Ureter (tissue), 1 donor: ENCODE results near the gene FKTN. TPM values are rescaled to one million over a fixed set of nuclear protein-coding genes. Genes with fewer than 3 reads are reported as not detected.

Experiments
- DNase-seq: peaks from one replicate; pipeline ENCODE4 v3.0.0-alpha.2; 2020; ENCODE audit warnings: low spot score
- total RNA-seq: library from RNA; stranded (reverse); gene quantifications from one replicate; pipeline ENCODE4 v1.2.4, GENCODE V29; 2023
- donor health status: DM: yes; HTN: yes; CAD: no.

FKTN gene
- total RNA-seq, 1 donor from 2014 or later, result 33.7 TPM

GRCh38 chr9:105632807-105633206, 74.9 kb downstream of the FKTN start:
- no peak for DNase-seq

- no peak for DNase-seq
These were observed 75.5 kb downstream of the FKTN start for GRCh38 chr9:105633411-105633810.

- no peak for DNase-seq
These were observed 78.4 kb downstream of the FKTN start for GRCh38 chr9:105636331-105636730.

- no peak for DNase-seq
These were observed 80.0 kb downstream of the FKTN start for GRCh38 chr9:105637787-105638395.

- DNase-seq, result no peak
These were observed 82.0 kb downstream of the FKTN start for GRCh38 chr9:105639936-105640335.

GRCh38 chr9:105643795-105644194, 85.9 kb downstream of the FKTN start:
- DNase-seq, result no peak

GRCh38 chr9:105646879-105647594, 89.1 kb downstream of the FKTN start:
- no peak for DNase-seq

- DNase-seq, result no peak
These were observed 89.8 kb downstream of the FKTN start for GRCh38 chr9:105647595-105648349.

- DNase-seq, result no peak
These were observed 93.9 kb downstream of the FKTN start for GRCh38 chr9:105651806-105652205.

- no peak for DNase-seq
These were observed 98.4 kb downstream of the FKTN start for GRCh38 chr9:105656131-105656921.

GRCh38 chr9:105658351-105658750, 100.4 kb downstream of the FKTN start:
- DNase-seq, result no peak

- no peak for DNase-seq
These were observed 103.1 kb downstream of the FKTN start for GRCh38 chr9:105661011-105661410.

- DNase-seq, result no peak
These were observed 104.5 kb downstream of the FKTN start, which contains the start of gene TAL2 for GRCh38 chr9:105662184-105663104. Gene TAL2 (plus strand): TSS chr9:105662457. CDS start chr9:105662497, 40 bp downstream.

GRCh38 chr9:105663914-105664313, 106.0 kb downstream of the FKTN start:
- no peak for DNase-seq

GRCh38 chr9:105667867-105668266, 109.9 kb downstream of the FKTN start:
- no peak for DNase-seq

- no peak for DNase-seq
These were observed 112.4 kb downstream of the FKTN start for GRCh38 chr9:105670315-105670714.

- DNase-seq, result no peak
These were observed 112.8 kb downstream of the FKTN start for GRCh38 chr9:105670775-105671174.

GRCh38 chr9:105672711-105673234, 114.8 kb downstream of the FKTN start:
- no peak for DNase-seq

GRCh38 chr9:105673850-105674387, 116.0 kb downstream of the FKTN start:
- no peak for DNase-seq

GRCh38 chr9:105676351-105676923, 118.5 kb downstream of the FKTN start:
- no peak for DNase-seq
